CD4-positive, alpha-beta T cell treated with Interferon alpha-2 for 1 hour (primary cell): ENCODE measurements around the gene ZNF469.

Source experiments
- DNase-seq, 2 donors: peaks; one replicate each; pipeline ENCODE4 v3.0.0-alpha.2; 2020 to 2022

The ZNF469 gene

GRCh38 chr16:88414521-88415380 is 32.0 kb downstream of the ZNF469 start:
- DNase-seq, result no peak

GRCh38 chr16:88415381-88415705 is 32.6 kb downstream of the ZNF469 start:
- no peak for DNase-seq

- DNase-seq, result no peak
Measured at GRCh38 chr16:88415713-88416323, 33.1 kb downstream of the ZNF469 start.

GRCh38 chr16:88416686-88417085 is 33.9 kb downstream of the ZNF469 start:
- DNase-seq, result no peak

GRCh38 chr16:88417684-88418476 is 35.1 kb downstream of the ZNF469 start:
- DNase-seq, result no peak

- DNase-seq, result no peak
Measured at GRCh38 chr16:88418869-88419268, 36.1 kb downstream of the ZNF469 start.

- no peak for DNase-seq
Measured at GRCh38 chr16:88419790-88420189, 37.0 kb downstream of the ZNF469 start.

GRCh38 chr16:88420496-88420895 is 37.7 kb downstream of the ZNF469 start:
- DNase-seq, result no peak

GRCh38 chr16:88421301-88421700 is 38.5 kb downstream of the ZNF469 start:
- DNase-seq, result no peak

GRCh38 chr16:88421871-88422433 is 39.2 kb downstream of the ZNF469 start:
- no peak for DNase-seq

GRCh38 chr16:88422733-88423447 is 40.1 kb downstream of the ZNF469 start:
- DNase-seq, result no peak

GRCh38 chr16:88423448-88423850 is 40.7 kb downstream of the ZNF469 start:
- no peak for DNase-seq

GRCh38 chr16:88424587-88425235 is 42.0 kb downstream of the ZNF469 start:
- no peak for DNase-seq

- DNase-seq, result no peak
Measured at GRCh38 chr16:88426018-88426417, 43.3 kb downstream of the ZNF469 start.

- no peak for DNase-seq
Measured at GRCh38 chr16:88427376-88427775, 44.6 kb downstream of the ZNF469 start.

GRCh38 chr16:88428156-88428555 is 45.4 kb downstream of the ZNF469 start:
- DNase-seq, result no peak

- no peak for DNase-seq
Measured at GRCh38 chr16:88428616-88429386, 46.0 kb downstream of the ZNF469 start.

- no peak for DNase-seq
Measured at GRCh38 chr16:88429387-88430184, 46.8 kb downstream of the ZNF469 start.

- no peak for DNase-seq
Measured at GRCh38 chr16:88430185-88430523, 47.4 kb downstream of the ZNF469 start.
